NOMO-1 treated with dmso at 0.1 percent for 144 hours (cell line): ENCODE data around the gene HS3ST4.
"Not testable (repeated sequence)": the region's sequence is repeated elsewhere in the genome, so short reads cannot be mapped to it uniquely, and the experiment has no call there.

ENCODE experiments used
- DNase-seq: peaks from one replicate; lab custom pipeline; 2025; ENCODE audit not compliant: unreplicated experiment; lab: John Stamatoyannopoulos, UW

Gene HS3ST4

GRCh38 chr16:25729188-25729915 lies 37.6 kb downstream of the HS3ST4 start:
- DNase-seq, result no peak

- DNase-seq, result no peak
These were observed 38.6 kb downstream of the HS3ST4 start for GRCh38 chr16:25730396-25730795.

GRCh38 chr16:25734430-25735385 lies 42.9 kb downstream of the HS3ST4 start:
- no peak for DNase-seq

- no peak for DNase-seq
These were observed 43.9 kb downstream of the HS3ST4 start for GRCh38 chr16:25735645-25736044.

- no peak for DNase-seq
These were observed 55.5 kb downstream of the HS3ST4 start for GRCh38 chr16:25747160-25747758.

GRCh38 chr16:25748092-25748654 lies 56.4 kb downstream of the HS3ST4 start:
- no peak for DNase-seq

- no peak for DNase-seq
These were observed 58.9 kb downstream of the HS3ST4 start for GRCh38 chr16:25750488-25751216.

GRCh38 chr16:25751230-25751835 lies 59.6 kb downstream of the HS3ST4 start:
- no peak for DNase-seq

GRCh38 chr16:25764466-25764865 lies 72.7 kb downstream of the HS3ST4 start:
- DNase-seq, result no peak

GRCh38 chr16:25771216-25771615 lies 79.5 kb downstream of the HS3ST4 start:
- DNase-seq, result no peak

- no peak for DNase-seq
These were observed 80.2 kb downstream of the HS3ST4 start for GRCh38 chr16:25771812-25772568.

- DNase-seq, result not testable (repeated sequence)
These were observed 84.5 kb downstream of the HS3ST4 start for GRCh38 chr16:25776214-25776613.

- no peak for DNase-seq
These were observed 91.5 kb downstream of the HS3ST4 start for GRCh38 chr16:25783226-25783625.

GRCh38 chr16:25785361-25785760 lies 93.6 kb downstream of the HS3ST4 start:
- no peak for DNase-seq

GRCh38 chr16:25786748-25787147 lies 95.0 kb downstream of the HS3ST4 start:
- DNase-seq, result no peak

- no peak for DNase-seq
These were observed 96.9 kb downstream of the HS3ST4 start for GRCh38 chr16:25788637-25789036.

- DNase-seq, result no peak
These were observed 104.5 kb downstream of the HS3ST4 start for GRCh38 chr16:25796239-25796638.

GRCh38 chr16:25798065-25798464 lies 106.3 kb downstream of the HS3ST4 start:
- DNase-seq, result no peak

- DNase-seq, result no peak
These were observed 108.1 kb downstream of the HS3ST4 start for GRCh38 chr16:25799816-25800215.

- DNase-seq, result no peak
These were observed 120.5 kb downstream of the HS3ST4 start for GRCh38 chr16:25812215-25812614.
